Hindlimb muscle (tissue), 1 donor: ENCODE data around the gene RAB11FIP2. TPM values are rescaled to one million over a fixed set of nuclear protein-coding genes. Genes with fewer than 3 reads are reported as not detected.

Source experiments
- DNase-seq: peaks from one replicate; pipeline ENCODE4 v3.0.0-alpha.2; 2013
- polyA plus RNA-seq: library from polyadenylated mRNA; unstranded; fragments of 120-200 nt; gene quantifications from one replicate; pipeline ENCODE4 v1.2.1, GENCODE V29; 2013; ENCODE audit not compliant: insufficient read length

The RAB11FIP2 gene
- polyA plus RNA-seq, 1 donor: 16.8 TPM

- no peak for DNase-seq
Measured at GRCh38 chr10:118033905-118034304, 12.8 kb downstream of the RAB11FIP2 start.

DNA sequence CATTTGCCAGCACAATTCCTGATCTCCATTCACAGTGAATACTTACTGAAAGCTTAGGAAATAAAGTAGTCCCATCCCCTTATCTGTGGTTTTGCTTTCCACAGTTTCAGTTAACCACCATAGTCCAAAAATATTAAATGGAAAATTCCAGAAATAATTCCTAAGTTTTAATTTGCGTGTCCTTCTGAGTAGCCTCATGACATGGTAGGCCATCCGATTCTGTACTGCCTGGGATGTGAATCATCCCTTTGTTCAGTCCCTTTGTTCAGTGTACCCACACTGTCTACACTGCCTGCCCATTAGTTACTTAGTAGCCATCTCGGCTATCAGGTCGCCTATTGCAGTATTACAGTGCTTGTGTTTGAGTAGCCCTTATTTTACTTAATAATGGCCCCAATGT is 14.2 kb downstream of the RAB11FIP2 start:
- no peak for DNase-seq

DNA sequence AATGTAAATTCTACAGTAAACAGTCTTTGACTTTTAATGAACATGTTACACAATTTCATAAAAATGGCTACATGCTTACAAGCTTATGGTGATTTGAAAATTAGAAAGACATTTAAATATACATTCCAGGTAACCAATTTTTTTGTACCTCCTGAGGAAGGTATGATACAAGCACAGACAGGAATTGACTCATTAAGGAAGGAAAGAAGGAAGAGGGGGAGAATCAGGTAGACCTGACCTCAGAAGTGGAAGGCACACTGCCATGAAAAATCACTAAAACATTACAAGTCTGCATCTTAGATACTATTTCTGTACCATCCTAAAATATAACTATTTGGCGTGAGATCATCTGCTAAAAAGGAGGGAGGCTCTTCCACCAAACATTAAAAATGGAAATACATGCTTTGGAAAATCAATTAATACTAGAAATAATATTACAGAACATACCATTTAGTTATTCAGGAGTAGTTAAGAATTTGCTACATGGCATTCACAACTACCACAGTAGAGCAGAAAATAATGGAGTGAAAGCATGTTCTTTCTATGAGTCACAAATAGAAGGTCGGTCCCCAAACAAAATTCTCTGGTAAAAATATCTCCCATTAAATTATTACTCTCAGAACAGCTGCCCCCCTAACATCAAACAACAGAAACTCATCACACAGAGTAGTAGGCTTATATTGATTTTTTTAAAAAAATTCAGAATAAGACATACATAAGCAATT is 15.2 kb downstream of the RAB11FIP2 start:
- no peak for DNase-seq

- no peak for DNase-seq
Measured at GRCh38 chr10:118028619-118029018, 18.1 kb downstream of the RAB11FIP2 start.

DNA sequence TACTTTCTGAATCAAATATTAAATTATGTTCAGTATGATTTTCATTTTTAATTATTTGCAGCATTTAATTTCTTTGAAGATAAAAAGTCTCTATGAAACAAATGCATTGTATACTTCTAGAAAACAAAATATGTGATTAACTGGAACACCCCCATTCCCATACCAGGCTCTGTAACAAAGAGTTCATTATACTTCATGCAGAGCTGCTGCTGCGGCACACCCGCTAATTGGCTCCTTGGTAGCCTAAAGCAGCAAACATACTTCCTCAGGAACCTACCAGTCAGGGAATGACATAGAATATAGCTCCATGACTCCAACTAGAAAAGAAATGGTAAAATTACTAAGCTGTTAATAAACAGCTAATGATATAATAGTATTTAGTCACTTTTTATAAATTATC is 19.3 kb downstream of the RAB11FIP2 start:
- no peak for DNase-seq

- no peak for DNase-seq
Measured at GRCh38 chr10:118026936-118027335, 19.8 kb downstream of the RAB11FIP2 start.

- DNase-seq: no peak
Measured at GRCh38 chr10:118020365-118020764, 26.4 kb downstream of the RAB11FIP2 start.

- DNase-seq: no peak
Measured at GRCh38 chr10:118017850-118018249, 28.9 kb downstream of the RAB11FIP2 start.

GRCh38 chr10:118017071-118017740 is 29.5 kb downstream of the RAB11FIP2 start:
- DNase-seq: no peak

DNA sequence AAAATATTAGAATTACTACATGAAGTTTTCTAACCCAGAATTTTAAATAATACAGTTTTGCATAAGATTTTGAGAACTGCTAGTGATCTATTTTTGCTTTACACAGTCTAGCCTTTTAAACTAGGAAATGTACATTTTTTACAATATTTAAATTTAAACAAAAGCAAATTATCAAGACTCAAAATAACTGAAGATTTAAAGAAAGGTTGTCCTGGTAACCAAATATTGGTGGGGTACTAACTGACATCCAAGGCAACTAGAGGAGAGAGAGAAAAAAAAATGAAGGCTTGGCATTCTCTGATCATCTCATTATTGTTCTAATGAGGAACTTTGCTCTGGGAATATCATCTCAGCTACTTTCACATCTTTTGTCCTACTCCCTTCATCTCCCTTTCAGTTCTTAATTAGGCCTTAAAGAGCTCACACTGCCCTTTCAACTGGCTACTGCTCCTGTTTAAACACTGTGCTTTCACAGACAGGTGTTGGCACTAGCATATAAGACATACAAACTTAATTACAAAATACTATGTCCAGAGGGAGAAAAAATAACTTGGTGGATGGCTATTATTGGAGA is 33.7 kb downstream of the RAB11FIP2 start:
- no peak for DNase-seq

GRCh38 chr10:118007773-118008172 is 39.0 kb downstream of the RAB11FIP2 start:
- no peak for DNase-seq

- peak; percentile 11 for DNase-seq
Measured at GRCh38 chr10:118003126-118003525, 43.6 kb downstream of the RAB11FIP2 start.

- no peak for DNase-seq
Measured at GRCh38 chr10:118002581-118002980, 44.2 kb downstream of the RAB11FIP2 start.

- DNase-seq: no peak
Measured at GRCh38 chr10:117997673-117998072, 49.1 kb downstream of the RAB11FIP2 start.

GRCh38 chr10:117996709-117997108 is 50.0 kb downstream of the RAB11FIP2 start:
- DNase-seq: no peak

DNA sequence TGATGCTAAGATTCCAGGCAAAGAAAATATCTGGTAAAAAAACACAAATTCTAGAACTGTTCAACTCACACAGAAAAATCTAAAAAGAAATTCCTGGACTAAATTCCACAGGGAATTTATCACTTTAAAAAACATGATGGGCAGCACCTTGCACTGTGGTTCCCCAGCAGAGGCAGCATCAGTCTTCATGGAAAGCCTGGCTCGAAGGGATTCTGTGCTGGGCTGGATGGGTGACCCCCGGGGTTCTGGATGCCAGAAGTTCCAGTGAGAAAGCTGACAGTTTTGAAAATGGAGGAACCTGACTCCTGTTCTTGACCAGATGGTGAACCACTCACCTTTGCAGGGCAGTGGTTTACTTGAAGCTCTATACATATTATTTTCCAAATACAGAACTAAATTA is 52.0 kb downstream of the RAB11FIP2 start:
- no peak for DNase-seq

DNA sequence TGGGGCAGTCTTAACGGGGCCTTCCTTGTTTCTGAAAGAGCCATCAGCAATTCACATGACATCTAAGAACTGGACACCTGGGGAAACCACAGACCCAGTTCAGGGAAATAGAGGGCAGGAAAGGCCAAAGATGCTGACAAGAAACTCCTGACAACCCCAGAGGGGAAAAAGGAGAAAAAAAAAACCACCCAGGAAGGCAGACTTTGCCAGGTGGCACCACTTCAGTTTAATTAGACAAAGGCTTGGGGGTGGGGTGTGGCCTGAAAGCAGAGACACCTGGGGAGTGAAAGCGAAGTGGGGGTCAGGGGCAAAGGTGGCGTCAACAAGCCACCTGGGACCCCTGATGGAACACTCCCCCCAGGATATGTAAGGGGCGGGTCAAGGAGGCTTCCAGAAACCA is 53.6 kb downstream of the RAB11FIP2 start:
- DNase-seq: no peak

DNA sequence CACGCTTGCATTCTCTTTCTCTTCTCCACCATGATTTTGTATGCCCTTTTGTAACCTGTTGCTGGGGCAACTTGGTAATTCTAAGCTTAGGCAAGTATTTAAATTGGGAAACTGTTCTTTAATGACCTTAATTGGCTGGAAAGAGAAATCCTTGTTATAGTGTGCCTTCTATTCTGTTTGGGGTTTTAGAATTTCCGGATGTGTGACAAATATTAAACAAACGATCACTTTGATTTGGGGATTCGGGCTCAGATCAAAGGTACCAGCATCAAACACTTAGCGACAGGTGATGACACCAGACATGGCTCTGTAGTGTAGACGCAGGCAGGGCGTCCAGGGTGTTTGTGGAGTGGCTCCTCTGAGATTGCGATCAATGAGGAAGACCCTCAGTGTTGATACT is 55.0 kb downstream of the RAB11FIP2 start:
- DNase-seq: no peak

DNA sequence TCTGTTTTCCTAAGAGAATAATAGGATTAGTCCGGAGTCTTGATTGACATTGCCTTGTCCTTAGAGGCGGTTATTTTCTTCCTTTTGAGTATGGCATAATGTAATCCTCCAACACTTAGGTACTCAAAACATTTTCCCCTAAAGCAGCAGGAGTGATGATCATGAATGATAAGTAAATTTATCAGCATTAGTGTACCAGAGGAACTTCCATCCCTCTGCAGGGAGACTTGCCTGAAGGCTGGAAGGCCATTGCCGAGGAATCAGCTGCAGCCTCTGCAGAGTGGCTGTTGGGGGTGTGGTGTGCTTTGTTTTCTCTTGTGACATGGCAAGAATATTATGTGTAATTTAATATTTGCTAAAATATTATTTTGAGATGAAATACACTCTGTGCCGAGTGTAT is 56.8 kb downstream of the RAB11FIP2 start:
- DNase-seq: no peak

DNA sequence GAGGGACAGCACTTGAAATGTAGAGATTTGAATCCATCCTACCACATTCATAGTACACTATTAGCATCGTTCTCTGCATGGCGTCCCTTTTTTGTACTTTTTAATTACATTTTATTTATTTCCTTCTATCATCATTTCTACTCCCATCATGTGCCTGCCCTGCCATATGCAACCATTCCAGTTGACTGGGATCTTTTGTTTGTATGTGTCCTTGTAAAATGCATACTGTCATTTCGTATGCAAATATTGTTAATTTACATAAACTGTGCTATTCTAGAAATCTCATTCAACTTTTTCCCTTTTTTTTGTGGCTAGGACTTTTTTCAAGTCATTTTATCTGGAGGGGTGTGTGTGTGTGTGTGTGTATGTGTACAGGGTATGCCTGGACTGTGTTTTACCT is 57.9 kb downstream of the RAB11FIP2 start:
- DNase-seq: no peak

DNA sequence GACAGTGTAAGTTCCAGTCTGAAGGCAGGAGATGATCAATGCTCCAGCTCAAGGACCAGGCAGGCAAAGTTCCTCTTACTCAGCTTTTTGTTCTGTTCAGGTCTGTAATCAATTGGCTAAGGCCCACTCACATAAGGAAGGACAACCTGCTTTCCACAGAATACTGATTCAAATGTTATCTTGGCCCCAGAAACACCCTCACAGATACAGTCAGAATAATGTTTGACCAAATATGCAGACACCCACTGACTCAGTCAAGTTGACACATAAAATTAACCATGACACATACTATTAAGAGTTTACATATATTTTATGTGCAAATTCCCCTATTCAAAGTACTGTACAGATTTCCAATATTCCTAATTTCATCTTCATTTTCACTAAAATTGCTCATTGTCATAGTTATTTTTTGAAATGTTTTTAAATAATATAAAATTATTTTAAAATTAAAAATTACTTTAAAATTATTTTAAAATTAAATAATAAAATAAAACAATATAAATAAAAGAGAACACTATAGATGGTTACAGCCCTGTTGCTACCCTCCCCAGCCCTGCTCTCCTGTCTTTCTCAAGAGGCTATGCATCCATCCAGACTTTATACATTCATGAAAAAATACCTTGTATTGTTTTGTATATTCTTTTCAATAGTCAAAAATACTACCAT is 59.4 kb downstream of the RAB11FIP2 start:
- no peak for DNase-seq

DNA sequence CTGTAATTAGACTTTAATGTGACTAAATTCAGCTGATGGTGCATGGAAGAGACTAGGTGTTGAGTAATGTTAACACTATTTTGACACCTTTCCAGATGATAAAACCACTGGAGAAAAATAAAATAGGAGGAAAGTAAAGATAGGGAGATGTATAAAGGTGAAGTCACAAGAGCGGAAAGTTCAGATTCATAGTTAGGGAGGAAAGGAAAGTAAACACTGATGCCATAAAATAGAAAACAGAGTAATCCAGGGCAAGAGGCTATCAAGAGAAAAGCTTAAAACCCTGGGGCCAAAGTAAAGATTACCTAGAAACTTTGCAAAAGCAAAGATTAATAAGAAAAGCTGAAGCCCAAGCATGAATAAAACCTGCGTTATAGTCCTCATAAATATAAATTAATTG is 62.8 kb downstream of the RAB11FIP2 start:
- no peak for DNase-seq
